Liver (tissue), 3 donors: Measurements from ENCODE around the gene CRYGC.

Experiments
- CTCF ChIP-seq: fragments of 150-350 bp; IDR thresholded peaks from 2 replicates; pipeline ENCODE4 v1.5.1; 2017; ENCODE audit warnings: improper control_type of control experiment, low read depth, low read length; ENCODE audit not compliant: missing input control
- GABPA ChIP-seq, 2 donors: IDR thresholded peaks in 1 of 2; conservative IDR thresholded peaks in 1 of 2; 2 replicates each; pipeline ENCODE4 v1.6.1; 2016; ENCODE audit warnings: antibody characterized with exemption in 2 of 2, mild to moderate bottlenecking in 1 of 2, moderate library complexity in 1 of 2
- donor health status: healthy.
- donor health status: healthy.

GRCh38 chr2:208175069-208175839 lies 45.6 kb upstream of the CRYGC start:
- TF ChIP-seq CTCF (peak; percentile 95), GABPA (IDR thresholded peaks at IDR 0.05 in 1 of 2, conservative IDR thresholded peaks at IDR 0.05 in 1 of 2) (no peak)
